GM21529 (cell line): ENCODE results near the gene NUP188.
A peak's percentile ranks its signal among the peaks of the same experiment; 100 is the strongest.

ENCODE experiments used
- ATAC-seq: cut with Tn5 transposase; IDR thresholded peaks from one replicate; pipeline ENCODE4 v1.9.1; 2021; ENCODE audit not compliant: unreplicated experiment

Gene NUP188, protein sequence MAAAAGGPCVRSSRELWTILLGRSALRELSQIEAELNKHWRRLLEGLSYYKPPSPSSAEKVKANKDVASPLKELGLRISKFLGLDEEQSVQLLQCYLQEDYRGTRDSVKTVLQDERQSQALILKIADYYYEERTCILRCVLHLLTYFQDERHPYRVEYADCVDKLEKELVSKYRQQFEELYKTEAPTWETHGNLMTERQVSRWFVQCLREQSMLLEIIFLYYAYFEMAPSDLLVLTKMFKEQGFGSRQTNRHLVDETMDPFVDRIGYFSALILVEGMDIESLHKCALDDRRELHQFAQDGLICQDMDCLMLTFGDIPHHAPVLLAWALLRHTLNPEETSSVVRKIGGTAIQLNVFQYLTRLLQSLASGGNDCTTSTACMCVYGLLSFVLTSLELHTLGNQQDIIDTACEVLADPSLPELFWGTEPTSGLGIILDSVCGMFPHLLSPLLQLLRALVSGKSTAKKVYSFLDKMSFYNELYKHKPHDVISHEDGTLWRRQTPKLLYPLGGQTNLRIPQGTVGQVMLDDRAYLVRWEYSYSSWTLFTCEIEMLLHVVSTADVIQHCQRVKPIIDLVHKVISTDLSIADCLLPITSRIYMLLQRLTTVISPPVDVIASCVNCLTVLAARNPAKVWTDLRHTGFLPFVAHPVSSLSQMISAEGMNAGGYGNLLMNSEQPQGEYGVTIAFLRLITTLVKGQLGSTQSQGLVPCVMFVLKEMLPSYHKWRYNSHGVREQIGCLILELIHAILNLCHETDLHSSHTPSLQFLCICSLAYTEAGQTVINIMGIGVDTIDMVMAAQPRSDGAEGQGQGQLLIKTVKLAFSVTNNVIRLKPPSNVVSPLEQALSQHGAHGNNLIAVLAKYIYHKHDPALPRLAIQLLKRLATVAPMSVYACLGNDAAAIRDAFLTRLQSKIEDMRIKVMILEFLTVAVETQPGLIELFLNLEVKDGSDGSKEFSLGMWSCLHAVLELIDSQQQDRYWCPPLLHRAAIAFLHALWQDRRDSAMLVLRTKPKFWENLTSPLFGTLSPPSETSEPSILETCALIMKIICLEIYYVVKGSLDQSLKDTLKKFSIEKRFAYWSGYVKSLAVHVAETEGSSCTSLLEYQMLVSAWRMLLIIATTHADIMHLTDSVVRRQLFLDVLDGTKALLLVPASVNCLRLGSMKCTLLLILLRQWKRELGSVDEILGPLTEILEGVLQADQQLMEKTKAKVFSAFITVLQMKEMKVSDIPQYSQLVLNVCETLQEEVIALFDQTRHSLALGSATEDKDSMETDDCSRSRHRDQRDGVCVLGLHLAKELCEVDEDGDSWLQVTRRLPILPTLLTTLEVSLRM (N-terminal part only)

DNA sequence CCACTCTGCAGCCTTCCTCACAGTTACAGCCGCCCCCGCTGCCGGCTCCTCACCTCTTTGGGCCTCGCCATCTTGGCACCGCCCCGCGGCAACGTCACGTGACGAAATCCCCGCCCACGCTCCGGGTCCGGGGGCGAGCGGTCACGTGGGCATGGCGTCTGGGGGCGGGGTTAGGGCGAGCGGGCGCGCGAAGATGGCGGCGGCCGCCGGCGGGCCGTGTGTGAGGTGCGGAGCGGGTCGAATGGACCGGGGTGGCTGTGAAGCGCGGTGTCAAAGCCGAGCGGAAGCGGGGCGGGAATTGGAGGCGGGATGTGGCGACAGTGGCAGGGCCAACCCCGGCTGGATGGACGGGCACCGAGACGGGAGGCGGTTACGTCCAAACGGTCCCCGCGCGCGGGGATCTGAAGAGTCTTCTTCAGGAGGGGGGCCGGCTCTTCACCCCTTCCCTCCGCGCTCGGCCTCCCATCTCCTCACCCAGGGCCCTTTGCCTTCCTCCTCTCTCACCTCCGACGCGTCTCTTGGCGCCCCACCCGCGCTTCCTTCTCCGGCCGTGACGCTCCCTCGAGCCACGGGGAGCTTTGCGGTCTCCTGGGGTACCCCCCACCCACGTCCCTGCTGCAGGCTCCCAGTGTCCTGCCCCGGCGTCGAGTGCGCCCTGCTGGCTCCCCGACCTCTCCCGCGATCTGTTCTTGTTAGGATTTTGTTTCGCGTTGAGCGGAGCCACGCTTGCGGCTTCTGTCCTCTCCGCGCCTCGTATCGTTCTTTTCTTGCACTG, at the start of gene NUP188, which contains the start of gene DOLK:
Gene NUP188 (plus strand): TSS at position 173 of the 775 bp plus-strand sequence. CDS start 21 bp downstream, at position 194.
Gene DOLK (minus strand): TSS at position 77 of the 775 bp plus-strand sequence. CDS start 300 bp downstream, outside the sequence.
- ATAC-seq = peak; percentile 66

GRCh38 chr9:128898382-128898781, 49.1 kb upstream of the NUP188 start:
- no peak for ATAC-seq

GRCh38 chr9:128898845-128899565, 48.5 kb upstream of the NUP188 start:
- no peak for ATAC-seq

- no peak for ATAC-seq
Measured at GRCh38 chr9:128899566-128900322, 47.8 kb upstream of the NUP188 start.

GRCh38 chr9:128901379-128901778, 46.1 kb upstream of the NUP188 start:
- ATAC-seq = no peak

- no peak for ATAC-seq
Measured at GRCh38 chr9:128901822-128902221, 45.7 kb upstream of the NUP188 start.

DNA sequence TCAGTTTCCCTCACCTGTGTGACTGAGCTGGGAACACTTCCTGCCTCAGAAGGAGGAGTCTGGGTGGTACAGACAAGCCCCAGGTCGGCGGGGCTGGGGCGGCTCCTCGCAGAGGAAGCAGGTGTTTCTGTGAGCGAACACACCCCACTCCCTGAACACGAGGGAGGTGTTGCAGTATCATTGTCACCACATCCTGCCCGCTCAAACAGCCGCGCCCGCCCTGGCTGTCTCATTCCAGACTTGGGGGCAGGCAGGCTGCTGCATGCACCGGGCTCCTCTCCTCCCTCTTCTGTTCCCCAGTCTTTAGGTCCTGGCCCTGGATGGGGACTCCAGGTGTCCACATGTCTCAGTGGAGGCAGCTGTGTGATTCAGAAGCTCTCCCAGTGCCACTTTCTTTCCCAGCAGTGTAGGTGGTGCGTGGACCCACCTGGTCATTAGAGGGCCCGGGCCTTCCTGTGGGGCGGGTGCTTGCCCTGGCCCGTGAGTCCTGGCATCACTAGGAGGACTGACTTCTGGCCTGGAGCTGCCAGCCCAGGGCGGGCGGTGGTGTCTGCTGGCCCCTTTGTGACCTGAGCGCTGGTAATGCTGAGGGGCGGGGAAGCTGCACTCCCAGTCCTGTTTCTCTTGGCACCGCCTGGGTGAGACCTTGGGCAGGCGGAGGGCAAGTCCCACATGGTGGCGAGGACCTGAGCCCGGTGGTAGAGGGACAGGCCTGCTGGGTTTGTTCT, 45.0 kb upstream of the NUP188 start:
- ATAC-seq = peak; percentile 90

- ATAC-seq = no peak
Measured at GRCh38 chr9:128903079-128903461, 44.4 kb upstream of the NUP188 start.

DNA sequence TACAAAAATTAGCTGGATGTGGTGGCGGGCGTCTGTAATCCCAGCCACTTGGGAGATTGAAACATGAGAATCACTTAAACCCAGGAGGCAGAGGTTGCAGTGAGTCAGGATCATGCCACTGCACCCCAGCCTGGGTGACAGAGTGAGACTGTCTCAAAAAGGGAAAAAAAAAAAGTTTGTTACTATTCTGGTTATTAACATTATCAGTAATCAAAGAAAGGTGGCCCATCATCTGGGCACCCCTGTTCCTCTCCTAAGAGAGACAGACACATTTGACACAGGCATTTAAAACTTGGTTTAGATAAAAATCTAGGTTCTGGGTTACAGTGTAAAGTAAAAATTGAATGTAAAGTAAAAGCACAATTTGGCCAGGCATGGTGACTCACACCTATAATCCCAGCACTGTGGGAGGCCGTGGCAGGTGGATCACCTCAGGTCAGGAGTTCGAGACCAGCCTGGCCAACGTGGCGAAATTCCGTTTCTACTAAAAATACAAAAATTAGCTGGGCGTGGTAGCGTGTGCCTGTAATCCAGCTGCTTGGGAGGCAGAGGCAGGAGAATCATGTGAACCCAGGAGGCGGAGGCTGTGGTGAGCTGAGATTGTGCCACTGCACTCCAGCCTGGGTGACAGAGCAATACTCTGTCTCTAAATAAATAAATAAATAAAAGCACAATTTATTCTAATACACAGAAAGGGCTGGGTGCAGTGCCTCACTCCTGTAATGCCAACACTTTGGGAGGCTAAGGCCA, 43.5 kb upstream of the NUP188 start:
- ATAC-seq = no peak

DNA sequence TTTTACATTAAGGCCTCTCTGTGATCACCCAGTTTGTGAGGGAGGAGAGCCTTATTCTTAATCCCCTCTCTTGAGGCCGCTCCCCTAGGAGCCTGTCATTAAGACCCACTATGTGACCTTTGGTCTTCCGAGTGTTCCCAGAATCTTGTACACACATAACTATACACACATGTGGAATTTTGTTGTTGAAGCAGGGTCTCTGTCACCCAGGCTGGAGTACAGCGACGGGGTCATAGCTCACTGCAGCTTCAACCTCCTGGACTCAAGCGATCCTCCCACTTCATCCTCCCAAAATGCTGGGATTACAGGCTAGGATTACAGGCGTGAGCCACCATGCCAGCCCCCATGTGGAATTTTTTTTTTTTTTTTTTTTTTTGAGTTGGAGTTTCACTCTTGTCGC, 41.5 kb upstream of the NUP188 start:
- ATAC-seq = no peak

GRCh38 chr9:128906741-128907140, 40.8 kb upstream of the NUP188 start:
- ATAC-seq = no peak

DNA sequence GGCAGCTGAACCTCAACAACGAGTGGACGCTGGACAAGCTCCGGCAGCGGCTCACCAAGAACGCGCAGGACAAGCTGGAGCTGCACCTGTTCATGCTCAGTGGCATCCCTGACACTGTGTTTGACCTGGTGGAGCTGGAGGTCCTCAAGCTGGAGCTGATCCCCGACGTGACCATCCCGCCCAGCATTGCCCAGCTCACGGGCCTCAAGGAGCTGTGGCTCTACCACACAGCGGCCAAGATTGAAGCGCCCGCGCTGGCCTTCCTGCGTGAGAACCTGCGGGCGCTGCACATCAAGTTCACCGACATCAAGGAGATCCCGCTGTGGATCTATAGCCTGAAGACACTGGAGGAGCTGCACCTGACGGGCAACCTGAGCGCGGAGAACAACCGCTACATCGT, 39.1 kb upstream of the NUP188 start:
- ATAC-seq = no peak

GRCh38 chr9:128909859-128910258, 37.6 kb upstream of the NUP188 start:
- no peak for ATAC-seq

DNA sequence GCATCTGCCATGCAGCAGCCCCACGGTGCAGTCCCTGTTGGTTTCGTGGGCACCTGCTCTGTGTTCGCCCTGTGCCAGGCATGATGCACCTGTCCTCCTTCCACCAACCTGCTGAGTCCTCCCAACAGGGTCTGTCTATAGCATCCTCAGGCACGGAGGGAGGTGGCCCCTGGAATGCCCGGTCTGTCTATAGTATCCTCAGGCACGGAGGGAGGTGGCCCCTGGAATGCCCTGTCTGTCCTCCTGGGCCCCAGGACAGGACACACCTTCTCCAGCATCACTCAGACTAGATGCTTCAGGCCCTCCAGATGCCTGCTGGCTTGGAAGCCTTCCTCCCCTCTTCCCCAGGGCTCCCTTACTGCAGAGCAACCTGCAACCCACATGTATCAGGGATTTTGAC, 36.6 kb upstream of the NUP188 start:
- ATAC-seq = no peak

DNA sequence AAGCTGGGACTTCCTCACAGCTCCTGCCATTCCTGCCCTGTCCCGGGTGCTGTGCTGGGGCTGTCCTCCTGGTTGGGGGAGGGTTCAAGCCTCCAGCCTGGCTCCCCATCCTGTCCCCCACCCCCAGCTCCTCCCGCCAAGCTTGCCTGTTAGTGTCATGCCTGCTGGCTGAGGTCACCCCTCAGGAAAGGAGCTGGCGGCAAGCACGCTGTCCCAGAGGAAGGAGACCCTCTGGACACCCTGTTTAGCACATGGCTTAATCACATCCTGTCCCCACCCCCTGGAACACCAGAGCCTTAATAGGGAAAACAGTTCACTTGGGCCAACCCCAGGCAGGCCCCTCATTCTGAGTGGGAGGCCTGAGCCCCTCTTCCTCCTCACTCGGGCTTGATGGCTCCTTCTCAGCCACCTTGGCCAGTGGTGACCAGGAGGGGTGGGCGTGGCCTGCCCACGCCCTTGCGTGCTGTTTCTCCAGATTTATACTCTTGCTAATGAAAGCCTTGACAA, 35.9 kb upstream of the NUP188 start:
- no peak for ATAC-seq

DNA sequence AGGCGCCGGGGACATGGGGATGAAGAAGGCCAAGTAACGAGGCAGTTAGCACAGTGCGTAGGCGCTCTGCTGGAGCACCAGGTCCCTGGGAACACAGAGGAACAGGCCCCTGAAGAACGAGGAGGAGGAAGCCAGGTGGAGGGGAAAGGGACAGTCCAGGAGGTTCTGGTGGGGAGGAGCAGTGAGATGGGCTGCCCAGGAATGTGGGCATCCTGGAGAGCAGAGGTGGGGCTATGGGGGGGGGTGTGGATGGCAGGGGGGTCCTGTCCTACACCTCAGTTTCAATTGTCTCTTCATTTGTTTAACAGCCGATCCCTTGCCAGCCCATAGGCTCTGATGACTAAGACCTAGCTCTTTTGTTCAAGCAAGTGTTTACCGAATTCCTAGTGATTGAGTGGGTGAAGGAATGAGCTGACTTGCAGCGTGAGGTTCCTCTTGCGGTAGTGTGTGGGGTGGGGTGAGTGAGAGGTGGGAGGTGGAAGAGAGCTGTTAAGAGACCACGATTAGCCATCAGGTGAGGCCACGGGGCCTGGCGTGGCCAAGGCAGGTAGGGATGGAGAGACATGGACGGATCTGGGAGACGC, 35.1 kb upstream of the NUP188 start:
- no peak for ATAC-seq
